Measurements from ENCODE around the gene AKR1D1.

GRCh38 chr7:138116141-138116540 is 39.9 kb downstream of the AKR1D1 start:
- TF ChIP-seq CTCF (IDR thresholded peaks at IDR 0.05) (no peak), HMGXB4 (CRISPR knock-in tag; IDR thresholded peaks at IDR 0.05; ENCODE audit: borderline replicate concordance) (no peak), RFX5 (IDR thresholded peaks at IDR 0.05) (no peak), POLR2A (IDR thresholded peaks at IDR 0.05; ENCODE audit: low read length) (no peak)
